ENCODE measurements around the gene USP12. TPM values are rescaled to one million over a fixed set of nuclear protein-coding genes. Genes with fewer than 3 reads are reported as not detected.
A peak's percentile ranks its signal among the peaks of the same experiment; 100 is the strongest.

The USP12 gene
- total and polyA plus RNA-seq, 2 experiments from 2014 or later: 18.4 to 39.3 TPM

- TF ChIP-seq ZNF462 (CRISPR knock-in tag; IDR thresholded peaks at IDR 0.05): no peak
- TF ChIP-seq, protein P1, sequence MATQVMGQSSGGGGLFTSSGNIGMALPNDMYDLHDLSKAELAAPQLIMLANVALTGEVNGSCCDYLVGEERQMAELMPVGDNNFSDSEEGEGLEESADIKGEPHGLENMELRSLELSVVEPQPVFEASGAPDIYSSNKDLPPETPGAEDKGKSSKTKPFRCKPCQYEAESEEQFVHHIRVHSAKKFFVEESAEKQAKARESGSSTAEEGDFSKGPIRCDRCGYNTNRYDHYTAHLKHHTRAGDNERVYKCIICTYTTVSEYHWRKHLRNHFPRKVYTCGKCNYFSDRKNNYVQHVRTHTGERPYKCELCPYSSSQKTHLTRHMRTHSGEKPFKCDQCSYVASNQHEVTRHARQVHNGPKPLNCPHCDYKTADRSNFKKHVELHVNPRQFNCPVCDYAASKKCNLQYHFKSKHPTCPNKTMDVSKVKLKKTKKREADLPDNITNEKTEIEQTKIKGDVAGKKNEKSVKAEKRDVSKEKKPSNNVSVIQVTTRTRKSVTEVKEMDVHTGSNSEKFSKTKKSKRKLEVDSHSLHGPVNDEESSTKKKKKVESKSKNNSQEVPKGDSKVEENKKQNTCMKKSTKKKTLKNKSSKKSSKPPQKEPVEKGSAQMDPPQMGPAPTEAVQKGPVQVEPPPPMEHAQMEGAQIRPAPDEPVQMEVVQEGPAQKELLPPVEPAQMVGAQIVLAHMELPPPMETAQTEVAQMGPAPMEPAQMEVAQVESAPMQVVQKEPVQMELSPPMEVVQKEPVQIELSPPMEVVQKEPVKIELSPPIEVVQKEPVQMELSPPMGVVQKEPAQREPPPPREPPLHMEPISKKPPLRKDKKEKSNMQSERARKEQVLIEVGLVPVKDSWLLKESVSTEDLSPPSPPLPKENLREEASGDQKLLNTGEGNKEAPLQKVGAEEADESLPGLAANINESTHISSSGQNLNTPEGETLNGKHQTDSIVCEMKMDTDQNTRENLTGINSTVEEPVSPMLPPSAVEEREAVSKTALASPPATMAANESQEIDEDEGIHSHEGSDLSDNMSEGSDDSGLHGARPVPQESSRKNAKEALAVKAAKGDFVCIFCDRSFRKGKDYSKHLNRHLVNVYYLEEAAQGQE (IDR thresholded peaks at IDR 0.05; ENCODE audit: unreplicated experiment): no peak
Measured at GRCh38 chr13:27035892-27036235, 135.7 kb downstream of the USP12 start (continued).

- peak overlapping the region; percentile 93 for H3K4me2 ChIP-seq
- peak overlapping the region; percentile 100 for H2AFZ ChIP-seq
- Mint-ChIP-seq H3K4me3 (peak overlapping the region; percentile 77), H3K9me3 (no peaks in the 10 kb centered on the region), H3K4me1 (peaks cover 28% of the 10 kb centered on the region), H3K36me3 (ENCODE audit: low read depth) (no peaks in the 10 kb centered on the region), H3K27ac (no peak overlapping the region), H3K27me3 (ENCODE audit: insufficient read depth, low read depth, poor library complexity) (peaks cover 11% of the 10 kb centered on the region)
- DNase-seq (ENCODE audit: low spot score): peak; percentile 63
- peak; percentile 90 for ATAC-seq
- H3K4me1 ChIP-seq (ENCODE audit: insufficient read depth): peaks cover 22% of the 10 kb centered on the region
- peak overlapping the region; percentile 69 for H3K4me3 ChIP-seq
- no peaks in the 10 kb centered on the region for H3F3A ChIP-seq (replicated peaks; ENCODE audit: low read depth)
- TF ChIP-seq, protein P2, sequence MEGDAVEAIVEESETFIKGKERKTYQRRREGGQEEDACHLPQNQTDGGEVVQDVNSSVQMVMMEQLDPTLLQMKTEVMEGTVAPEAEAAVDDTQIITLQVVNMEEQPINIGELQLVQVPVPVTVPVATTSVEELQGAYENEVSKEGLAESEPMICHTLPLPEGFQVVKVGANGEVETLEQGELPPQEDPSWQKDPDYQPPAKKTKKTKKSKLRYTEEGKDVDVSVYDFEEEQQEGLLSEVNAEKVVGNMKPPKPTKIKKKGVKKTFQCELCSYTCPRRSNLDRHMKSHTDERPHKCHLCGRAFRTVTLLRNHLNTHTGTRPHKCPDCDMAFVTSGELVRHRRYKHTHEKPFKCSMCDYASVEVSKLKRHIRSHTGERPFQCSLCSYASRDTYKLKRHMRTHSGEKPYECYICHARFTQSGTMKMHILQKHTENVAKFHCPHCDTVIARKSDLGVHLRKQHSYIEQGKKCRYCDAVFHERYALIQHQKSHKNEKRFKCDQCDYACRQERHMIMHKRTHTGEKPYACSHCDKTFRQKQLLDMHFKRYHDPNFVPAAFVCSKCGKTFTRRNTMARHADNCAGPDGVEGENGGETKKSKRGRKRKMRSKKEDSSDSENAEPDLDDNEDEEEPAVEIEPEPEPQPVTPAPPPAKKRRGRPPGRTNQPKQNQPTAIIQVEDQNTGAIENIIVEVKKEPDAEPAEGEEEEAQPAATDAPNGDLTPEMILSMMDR (conservative IDR thresholded peaks at IDR 0.05; ENCODE audit: low read depth in 2 of 2): no peak
- TF ChIP-seq POLR2AphosphoS5 (IDR thresholded peaks at IDR 0.05; ENCODE audit: low read depth): 0 out of 2 replicates have a peak, but pooled peaks have one; percentile 27
- no peaks in the 10 kb centered on the region for H3K9me2 ChIP-seq (ENCODE audit: insufficient read depth)
- H3K79me2 ChIP-seq (replicated peaks; ENCODE audit: insufficient read depth): no peaks in the 10 kb centered on the region
- no peak overlapping the region for H3K27ac ChIP-seq (ENCODE audit: low read depth)
- H3K36me3 ChIP-seq (ENCODE audit: insufficient read depth): no peaks in the 10 kb centered on the region
- no peaks in the 10 kb centered on the region for H4K20me1 ChIP-seq (replicated peaks; ENCODE audit: insufficient read depth)
- no peaks in the 10 kb centered on the region for H3K27me3 ChIP-seq (ENCODE audit: insufficient read depth)
Measured at GRCh38 chr13:27034678-27035111, 136.9 kb downstream of the USP12 start.

All from GM23338 (cell line).